Measurements from ENCODE around the gene NTM. TPM values are rescaled to one million over a fixed set of nuclear protein-coding genes. Genes with fewer than 3 reads are reported as not detected.

NTM gene
- total RNA-seq, 4 donors from 2014 or later: 0.21 to 3.2 (median 0.84) TPM

DNA sequence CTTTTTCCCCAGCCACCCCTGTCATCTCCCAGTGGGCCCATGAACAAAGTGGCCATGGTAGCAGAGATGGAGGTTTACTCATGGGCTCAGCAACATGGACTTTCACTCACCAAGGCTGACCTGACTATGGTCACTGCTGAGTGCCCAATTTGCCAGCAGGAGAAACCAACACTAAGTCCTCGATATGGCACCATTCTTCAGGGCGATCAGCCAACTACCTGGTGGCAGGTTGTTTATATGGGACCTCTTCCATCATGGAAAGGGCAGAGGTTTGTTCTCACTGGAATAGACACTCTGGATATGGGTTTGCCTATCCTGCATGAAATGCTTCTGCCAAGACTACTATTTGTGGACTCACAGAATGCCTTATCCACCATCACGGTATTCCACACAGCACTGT is 1009.1 kb downstream of the NTM start:
- intact Hi-C loops (cut with DNase I): no loop called here
- WGBS, 2 donors: 69 to 83% methylated on average over 2 to 3 of the region's 3 CpGs
- peaks cover 0 to 17% (median 0%) of the 10 kb centered on the region in 3 donors for H3K9me3 ChIP-seq

More for the DNA sequence above, 1009.1 kb downstream of the NTM start:
- no peaks in the 10 kb centered on the region for H3K4me1 ChIP-seq
- no peak overlapping the region for H3K27ac ChIP-seq
- no peaks in the 10 kb centered on the region for H3K36me3 ChIP-seq
- TF ChIP-seq, protein P1, sequence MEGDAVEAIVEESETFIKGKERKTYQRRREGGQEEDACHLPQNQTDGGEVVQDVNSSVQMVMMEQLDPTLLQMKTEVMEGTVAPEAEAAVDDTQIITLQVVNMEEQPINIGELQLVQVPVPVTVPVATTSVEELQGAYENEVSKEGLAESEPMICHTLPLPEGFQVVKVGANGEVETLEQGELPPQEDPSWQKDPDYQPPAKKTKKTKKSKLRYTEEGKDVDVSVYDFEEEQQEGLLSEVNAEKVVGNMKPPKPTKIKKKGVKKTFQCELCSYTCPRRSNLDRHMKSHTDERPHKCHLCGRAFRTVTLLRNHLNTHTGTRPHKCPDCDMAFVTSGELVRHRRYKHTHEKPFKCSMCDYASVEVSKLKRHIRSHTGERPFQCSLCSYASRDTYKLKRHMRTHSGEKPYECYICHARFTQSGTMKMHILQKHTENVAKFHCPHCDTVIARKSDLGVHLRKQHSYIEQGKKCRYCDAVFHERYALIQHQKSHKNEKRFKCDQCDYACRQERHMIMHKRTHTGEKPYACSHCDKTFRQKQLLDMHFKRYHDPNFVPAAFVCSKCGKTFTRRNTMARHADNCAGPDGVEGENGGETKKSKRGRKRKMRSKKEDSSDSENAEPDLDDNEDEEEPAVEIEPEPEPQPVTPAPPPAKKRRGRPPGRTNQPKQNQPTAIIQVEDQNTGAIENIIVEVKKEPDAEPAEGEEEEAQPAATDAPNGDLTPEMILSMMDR (IDR thresholded peaks at IDR 0.05): no peak
- TF ChIP-seq POLR2A (IDR thresholded peaks at IDR 0.05): no peak
- DNase-seq: no peak
- no peak overlapping the region for H3K4me3 ChIP-seq
- no peaks in the 10 kb centered on the region for H3K27me3 ChIP-seq

Small RNA genes within 50 kb of the gene (small RNA-seq; reads per million reads assigned to genes)
- gene RNU6ATAC12P: 0 reads per million in 4 donors

Data from esophagus squamous epithelium (tissue), 5 donors.